HG02938 (cell line): Measurements from ENCODE around the gene ANKRD33.
"Not testable (repeated sequence)": the region's sequence is repeated elsewhere in the genome, so short reads cannot be mapped to it uniquely, and the experiment has no call there.

Source experiments
- ATAC-seq: cut with Tn5 transposase; IDR thresholded peaks from one replicate; pipeline ENCODE4 v1.9.1; 2021; ENCODE audit warnings: mild to moderate bottlenecking, moderate library complexity; ENCODE audit not compliant: unreplicated experiment

ANKRD33 gene

GRCh38 chr12:51873251-51873994 lies 14.5 kb upstream of the ANKRD33 start:
- ATAC-seq: no peak

DNA sequence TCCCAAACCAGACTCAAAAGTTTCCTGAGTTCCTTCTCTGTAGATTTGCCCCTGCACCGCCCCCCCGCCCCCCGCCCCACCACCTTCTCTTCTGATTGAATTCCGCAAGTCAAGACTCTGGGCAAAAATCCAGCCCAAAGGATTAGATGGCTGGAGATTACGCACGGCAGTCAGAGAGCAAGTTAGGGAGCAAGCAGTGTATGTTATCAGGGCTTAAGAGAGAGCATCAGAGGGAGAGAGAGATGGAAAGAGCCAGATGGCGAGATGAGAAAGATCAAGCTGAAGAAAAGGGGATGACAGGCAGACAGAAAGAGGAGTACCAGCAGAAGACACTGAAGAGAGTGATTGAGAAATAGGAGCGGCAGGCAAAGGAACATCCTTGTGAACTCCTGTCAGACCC lies 13.9 kb upstream of the ANKRD33 start:
- ATAC-seq: no peak

DNA sequence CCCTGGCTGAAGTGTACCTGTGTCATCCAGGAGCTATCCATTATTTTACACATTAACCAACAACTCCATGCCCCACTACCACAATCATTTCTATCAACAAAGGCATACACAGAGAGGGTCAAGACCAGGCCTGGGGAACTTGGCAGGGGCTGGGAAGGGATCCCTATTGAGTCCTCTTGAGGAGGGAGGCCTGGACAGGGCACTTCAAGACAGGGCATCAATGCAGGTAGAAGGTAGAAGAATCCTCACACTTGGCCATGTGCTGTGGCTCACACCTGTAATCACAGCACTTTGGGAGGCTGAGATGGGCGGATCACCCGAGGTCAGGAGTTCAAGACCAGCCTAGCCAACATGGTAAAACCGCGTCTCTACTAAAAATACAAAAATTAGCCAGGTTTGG lies 13.4 kb upstream of the ANKRD33 start:
- ATAC-seq: no peak

DNA sequence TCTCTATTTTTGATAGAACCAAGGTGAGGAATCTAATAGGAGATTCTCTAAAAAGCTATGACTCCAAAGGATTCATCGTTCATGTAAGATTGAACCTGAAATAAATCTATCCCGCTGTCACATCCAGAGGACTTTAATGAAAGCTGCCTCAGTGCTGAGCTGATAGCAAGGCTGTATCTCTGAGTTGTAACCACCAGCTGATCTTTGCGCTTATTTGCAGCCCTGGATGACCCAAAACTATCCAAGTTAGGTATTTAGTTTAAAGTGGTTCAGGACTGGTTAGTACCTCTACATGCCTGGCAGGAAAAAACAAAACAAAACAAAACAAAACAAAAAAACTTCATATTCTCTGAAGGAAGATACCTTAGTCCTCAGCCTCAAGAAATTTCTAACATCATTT lies 8.8 kb upstream of the ANKRD33 start:
- no peak for ATAC-seq

- no peak for ATAC-seq
Observed at GRCh38 chr12:51883295-51883694, 4.6 kb upstream of the ANKRD33 start.

DNA sequence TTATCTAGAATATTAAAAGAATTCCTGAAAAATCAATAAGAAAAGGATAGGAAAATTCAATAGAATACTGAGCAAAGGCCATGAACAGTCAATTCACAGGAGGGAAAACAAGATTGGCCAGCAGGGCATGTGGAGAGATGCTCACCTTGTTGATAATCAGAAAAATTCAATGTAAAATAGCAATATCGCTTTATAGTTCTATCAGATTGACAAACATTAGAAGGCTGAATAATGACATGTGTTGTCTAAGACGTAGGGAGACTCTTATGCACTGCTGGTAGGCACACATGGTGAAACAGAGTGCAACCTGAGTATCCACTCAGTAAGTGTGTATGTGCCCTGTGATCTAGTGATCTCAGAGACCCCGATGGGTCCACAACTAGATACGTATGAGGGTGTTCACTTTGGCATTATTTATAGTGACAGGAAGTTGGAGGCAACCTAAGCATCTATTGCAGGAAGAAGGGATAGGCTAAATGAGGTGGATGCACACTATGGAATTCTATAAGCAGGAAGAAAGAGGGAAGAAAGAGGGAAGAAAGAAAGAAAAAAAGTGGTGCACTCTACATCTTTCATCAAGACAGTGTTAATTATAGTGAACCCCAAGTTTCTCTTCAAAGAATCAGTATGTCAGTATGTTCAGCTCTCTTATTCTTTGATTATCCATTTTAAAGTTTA lies 3.8 kb upstream of the ANKRD33 start:
- ATAC-seq: no peak

DNA sequence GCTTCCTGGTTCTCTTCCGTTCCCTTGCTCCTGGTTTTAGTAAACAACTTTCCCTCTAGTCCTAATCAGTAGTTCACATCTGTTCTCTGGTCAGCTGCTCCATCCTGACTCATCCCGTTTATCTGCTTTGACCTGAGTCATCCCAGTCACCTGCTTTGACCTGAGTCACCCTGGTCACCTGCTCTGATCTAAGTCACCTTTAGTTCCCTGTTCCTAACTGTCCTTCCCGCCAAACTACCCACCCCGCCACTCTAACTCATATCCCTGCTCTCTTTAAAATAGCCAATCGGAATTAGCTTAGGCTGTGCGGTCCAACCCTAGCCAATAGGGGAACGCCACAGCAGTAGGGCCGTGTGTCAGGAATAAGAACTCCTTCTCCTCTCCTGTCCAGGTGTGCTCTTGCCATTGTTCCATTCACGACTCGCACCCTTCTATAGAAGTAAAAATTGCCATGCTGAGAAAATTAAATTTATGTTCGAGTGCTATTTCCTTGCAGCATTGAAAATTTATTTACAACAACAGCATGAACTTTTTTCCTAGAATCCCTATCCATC lies 3.1 kb upstream of the ANKRD33 start:
- no peak for ATAC-seq

- not testable (repeated sequence) for ATAC-seq
Observed at GRCh38 chr12:51885294-51886020, 2.4 kb upstream of the ANKRD33 start.

- ATAC-seq: no peak
Observed at GRCh38 chr12:51886021-51886710, 1.7 kb upstream of the ANKRD33 start.

GRCh38 chr12:51888316-51889215 lies 663 bp downstream of the ANKRD33 start:
- ATAC-seq: no peak

DNA sequence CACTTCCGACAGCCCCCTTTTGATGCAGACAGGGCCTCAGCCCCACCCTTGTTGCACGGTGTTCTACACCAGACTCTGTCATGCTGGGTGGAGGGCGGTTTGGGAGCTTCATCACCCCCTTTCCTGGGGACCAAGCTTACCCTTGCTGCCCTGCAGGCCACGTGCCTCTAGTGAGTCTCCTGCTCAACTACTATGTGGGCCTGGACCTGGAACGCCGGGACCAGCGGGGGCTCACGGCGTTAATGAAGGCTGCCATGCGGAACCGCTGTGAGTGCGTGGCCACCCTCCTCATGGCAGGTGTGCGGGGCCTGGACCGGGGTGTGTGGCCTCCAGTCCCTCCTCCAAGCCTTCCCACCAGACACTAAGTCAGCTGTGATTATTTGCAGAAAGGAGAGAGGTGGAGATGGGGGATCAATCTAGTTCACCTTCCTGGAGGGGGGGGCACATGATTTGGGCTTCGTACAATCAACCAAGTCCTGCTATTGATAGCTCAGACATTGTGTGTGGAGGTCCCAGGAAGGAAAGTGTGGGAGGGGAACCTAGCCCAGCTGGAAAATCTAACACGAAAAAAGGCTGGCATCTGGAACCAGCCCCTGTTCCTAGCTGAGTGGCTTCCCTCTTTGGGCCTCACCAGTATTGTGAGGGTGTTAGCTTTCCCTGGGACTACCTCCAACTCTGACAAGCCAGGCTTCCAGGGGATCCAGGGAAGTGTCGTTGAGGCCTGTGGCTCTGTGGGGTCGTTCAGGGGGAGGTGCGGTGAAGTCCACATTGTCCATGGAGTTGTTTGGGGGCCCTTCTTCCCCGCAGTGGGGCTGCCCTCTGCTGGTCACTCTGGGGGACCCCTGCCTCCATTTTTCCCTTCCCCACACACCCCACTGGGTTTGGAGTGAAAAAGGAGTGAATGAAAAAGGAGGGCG lies 1.6 kb downstream of the ANKRD33 start:
- no peak for ATAC-seq

- no peak for ATAC-seq
Observed at GRCh38 chr12:51890133-51890464, 2.2 kb downstream of the ANKRD33 start.

- no peak for ATAC-seq
Observed at GRCh38 chr12:51890511-51891171, 2.7 kb downstream of the ANKRD33 start.

GRCh38 chr12:51891843-51892242 lies 3.9 kb downstream of the ANKRD33 start:
- no peak for ATAC-seq

GRCh38 chr12:51893786-51894185 lies 5.9 kb downstream of the ANKRD33 start:
- no peak for ATAC-seq

DNA sequence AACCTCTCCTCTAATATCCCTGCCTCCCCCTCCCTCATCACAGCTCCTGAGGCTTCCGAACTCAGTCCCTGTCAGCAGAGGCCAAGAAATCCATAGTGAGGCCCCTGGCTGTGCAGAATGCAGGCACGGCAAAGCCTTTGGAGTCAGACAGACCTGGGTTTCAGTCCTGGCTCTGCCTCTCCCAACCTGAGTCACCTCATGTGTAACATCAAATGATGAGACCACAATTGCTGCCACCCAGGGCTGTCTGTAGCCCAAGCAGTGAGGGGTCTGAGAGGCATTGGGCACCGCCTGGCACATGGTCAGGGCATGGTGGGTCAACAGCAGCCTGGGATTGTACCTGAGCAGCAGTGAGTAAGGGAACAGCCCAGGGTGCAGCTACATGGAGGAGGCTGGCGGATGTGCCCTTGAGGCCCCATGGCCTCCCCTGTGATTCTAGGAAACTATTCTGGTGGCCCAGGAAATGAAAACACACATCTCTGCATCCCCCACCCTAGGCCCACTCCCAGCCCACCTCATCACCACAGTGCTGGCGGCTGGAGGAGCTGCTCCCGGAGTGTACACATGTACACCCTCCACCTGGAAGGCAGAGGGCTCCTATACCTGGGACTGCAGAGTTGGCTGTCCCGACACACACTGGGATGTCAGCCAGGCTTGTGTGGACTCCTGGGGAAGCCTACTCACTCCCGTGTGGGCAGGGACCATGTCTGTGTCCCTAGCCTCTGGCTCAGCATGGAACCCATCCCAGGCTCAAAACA lies 7.7 kb downstream of the ANKRD33 start:
- ATAC-seq: no peak

GRCh38 chr12:51896236-51896635 lies 8.3 kb downstream of the ANKRD33 start:
- ATAC-seq: no peak

DNA sequence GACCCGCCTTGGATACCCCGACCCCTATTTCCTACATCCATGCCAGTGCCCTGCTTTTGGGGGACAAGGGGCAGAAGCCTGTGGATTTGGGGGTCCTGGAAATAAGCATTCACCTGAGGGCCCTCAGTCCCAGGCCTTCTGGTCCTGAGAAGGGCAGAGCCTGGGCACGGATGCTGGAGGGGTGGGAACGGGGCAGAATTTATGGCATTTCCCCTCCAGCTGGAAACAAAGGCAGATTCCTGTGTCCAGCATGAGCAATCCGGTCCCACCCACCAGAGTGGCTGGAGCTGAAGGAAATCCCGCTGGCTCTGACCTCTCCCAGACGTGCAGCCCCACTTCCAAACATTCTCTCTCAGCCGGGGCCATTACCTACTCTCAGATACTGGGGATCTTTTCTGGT lies 9.3 kb downstream of the ANKRD33 start:
- no peak for ATAC-seq
